ENCODE measurements around the gene SPCS3.

DNA sequence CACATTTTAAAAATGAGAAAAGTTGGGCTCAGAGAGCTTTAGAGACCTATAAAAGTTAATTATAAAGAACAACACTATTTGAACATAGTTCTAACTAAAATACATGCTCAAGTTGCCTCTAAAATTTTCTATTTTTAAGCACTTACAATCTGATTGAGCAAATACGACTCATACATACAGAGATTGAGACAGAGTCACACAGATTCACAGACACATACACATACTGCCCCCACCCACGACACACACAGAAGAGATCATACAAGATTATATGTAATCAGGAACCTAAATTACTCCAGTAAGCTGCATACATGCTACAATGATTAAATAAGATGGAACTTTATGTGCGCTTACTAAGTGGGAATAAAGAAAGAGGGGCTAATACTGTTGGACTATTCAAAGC lies 48.0 kb upstream of the SPCS3 start:
- no peak for TF ChIP-seq ETV6 (CRISPR knock-in tag; IDR thresholded peaks at IDR 0.05)
- TF ChIP-seq, protein P1, sequence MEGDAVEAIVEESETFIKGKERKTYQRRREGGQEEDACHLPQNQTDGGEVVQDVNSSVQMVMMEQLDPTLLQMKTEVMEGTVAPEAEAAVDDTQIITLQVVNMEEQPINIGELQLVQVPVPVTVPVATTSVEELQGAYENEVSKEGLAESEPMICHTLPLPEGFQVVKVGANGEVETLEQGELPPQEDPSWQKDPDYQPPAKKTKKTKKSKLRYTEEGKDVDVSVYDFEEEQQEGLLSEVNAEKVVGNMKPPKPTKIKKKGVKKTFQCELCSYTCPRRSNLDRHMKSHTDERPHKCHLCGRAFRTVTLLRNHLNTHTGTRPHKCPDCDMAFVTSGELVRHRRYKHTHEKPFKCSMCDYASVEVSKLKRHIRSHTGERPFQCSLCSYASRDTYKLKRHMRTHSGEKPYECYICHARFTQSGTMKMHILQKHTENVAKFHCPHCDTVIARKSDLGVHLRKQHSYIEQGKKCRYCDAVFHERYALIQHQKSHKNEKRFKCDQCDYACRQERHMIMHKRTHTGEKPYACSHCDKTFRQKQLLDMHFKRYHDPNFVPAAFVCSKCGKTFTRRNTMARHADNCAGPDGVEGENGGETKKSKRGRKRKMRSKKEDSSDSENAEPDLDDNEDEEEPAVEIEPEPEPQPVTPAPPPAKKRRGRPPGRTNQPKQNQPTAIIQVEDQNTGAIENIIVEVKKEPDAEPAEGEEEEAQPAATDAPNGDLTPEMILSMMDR (IDR thresholded peaks at IDR 0.05): no peak
- no peak for TF ChIP-seq TP53 (CRISPR knock-in tag; IDR thresholded peaks at IDR 0.05)
- TF ChIP-seq, protein P2, sequence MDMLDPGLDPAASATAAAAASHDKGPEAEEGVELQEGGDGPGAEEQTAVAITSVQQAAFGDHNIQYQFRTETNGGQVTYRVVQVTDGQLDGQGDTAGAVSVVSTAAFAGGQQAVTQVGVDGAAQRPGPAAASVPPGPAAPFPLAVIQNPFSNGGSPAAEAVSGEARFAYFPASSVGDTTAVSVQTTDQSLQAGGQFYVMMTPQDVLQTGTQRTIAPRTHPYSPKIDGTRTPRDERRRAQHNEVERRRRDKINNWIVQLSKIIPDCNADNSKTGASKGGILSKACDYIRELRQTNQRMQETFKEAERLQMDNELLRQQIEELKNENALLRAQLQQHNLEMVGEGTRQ (CRISPR knock-in tag; IDR thresholded peaks at IDR 0.05): no peak
- TF ChIP-seq CREB1 (CRISPR knock-in tag; IDR thresholded peaks at IDR 0.05): no peak
- TF ChIP-seq, protein P3, sequence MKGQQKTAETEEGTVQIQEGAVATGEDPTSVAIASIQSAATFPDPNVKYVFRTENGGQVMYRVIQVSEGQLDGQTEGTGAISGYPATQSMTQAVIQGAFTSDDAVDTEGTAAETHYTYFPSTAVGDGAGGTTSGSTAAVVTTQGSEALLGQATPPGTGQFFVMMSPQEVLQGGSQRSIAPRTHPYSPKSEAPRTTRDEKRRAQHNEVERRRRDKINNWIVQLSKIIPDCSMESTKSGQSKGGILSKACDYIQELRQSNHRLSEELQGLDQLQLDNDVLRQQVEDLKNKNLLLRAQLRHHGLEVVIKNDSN (CRISPR knock-in tag; IDR thresholded peaks at IDR 0.05): no peak
- no peak for TF ChIP-seq JAZF1 (CRISPR knock-in tag; IDR thresholded peaks at IDR 0.05)
- TF ChIP-seq, protein P4, sequence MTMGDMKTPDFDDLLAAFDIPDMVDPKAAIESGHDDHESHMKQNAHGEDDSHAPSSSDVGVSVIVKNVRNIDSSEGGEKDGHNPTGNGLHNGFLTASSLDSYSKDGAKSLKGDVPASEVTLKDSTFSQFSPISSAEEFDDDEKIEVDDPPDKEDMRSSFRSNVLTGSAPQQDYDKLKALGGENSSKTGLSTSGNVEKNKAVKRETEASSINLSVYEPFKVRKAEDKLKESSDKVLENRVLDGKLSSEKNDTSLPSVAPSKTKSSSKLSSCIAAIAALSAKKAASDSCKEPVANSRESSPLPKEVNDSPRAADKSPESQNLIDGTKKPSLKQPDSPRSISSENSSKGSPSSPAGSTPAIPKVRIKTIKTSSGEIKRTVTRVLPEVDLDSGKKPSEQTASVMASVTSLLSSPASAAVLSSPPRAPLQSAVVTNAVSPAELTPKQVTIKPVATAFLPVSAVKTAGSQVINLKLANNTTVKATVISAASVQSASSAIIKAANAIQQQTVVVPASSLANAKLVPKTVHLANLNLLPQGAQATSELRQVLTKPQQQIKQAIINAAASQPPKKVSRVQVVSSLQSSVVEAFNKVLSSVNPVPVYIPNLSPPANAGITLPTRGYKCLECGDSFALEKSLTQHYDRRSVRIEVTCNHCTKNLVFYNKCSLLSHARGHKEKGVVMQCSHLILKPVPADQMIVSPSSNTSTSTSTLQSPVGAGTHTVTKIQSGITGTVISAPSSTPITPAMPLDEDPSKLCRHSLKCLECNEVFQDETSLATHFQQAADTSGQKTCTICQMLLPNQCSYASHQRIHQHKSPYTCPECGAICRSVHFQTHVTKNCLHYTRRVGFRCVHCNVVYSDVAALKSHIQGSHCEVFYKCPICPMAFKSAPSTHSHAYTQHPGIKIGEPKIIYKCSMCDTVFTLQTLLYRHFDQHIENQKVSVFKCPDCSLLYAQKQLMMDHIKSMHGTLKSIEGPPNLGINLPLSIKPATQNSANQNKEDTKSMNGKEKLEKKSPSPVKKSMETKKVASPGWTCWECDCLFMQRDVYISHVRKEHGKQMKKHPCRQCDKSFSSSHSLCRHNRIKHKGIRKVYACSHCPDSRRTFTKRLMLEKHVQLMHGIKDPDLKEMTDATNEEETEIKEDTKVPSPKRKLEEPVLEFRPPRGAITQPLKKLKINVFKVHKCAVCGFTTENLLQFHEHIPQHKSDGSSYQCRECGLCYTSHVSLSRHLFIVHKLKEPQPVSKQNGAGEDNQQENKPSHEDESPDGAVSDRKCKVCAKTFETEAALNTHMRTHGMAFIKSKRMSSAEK (CRISPR knock-in tag; IDR thresholded peaks at IDR 0.05; ENCODE audit: borderline replicate concordance): no peak
- no peak for TF ChIP-seq TCF7 (CRISPR knock-in tag; IDR thresholded peaks at IDR 0.05; ENCODE audit: low read depth)
- TF ChIP-seq, protein P5, sequence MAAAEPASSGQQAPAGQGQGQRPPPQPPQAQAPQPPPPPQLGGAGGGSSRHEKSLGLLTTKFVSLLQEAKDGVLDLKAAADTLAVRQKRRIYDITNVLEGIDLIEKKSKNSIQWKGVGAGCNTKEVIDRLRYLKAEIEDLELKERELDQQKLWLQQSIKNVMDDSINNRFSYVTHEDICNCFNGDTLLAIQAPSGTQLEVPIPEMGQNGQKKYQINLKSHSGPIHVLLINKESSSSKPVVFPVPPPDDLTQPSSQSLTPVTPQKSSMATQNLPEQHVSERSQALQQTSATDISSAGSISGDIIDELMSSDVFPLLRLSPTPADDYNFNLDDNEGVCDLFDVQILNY (CRISPR knock-in tag; IDR thresholded peaks at IDR 0.05): no peak
- TF ChIP-seq NFYB (CRISPR knock-in tag; conservative IDR thresholded peaks at IDR 0.05; ENCODE audit: low read depth): no peak

Measured in WTC11 (cell line).